Cardiac septum (tissue), 1 donor: Measurements from ENCODE around the gene DESI2. TPM values are rescaled to one million over a fixed set of nuclear protein-coding genes. Genes with fewer than 3 reads are reported as not detected.

Experiments
- DNase-seq: peaks from one replicate; pipeline ENCODE4 v3.0.0-alpha.2; 2020; ENCODE audit warnings: low spot score
- intact Hi-C: fragments of 100-400 bp; cut with DNase I; formaldehyde crosslinking; loops from one replicate; pipeline ENCODE4 v1.14.0; 2022
- long read RNA-seq: library from polyadenylated mRNA; unstranded; transcript quantifications from one replicate; pipeline ENCODE4 v2.0.0, GENCODE V29; 2021
- total RNA-seq: library from RNA; stranded (reverse); fragmentation: NEBNext Ultra II Directional; extraction: Animal tissue kit (Norgen Biotek cat#: 25700); gene quantifications from one replicate; pipeline ENCODE4 v1.2.1, GENCODE V29; 2021
- donor health status: DM: no; HTN: no; CAD: no.

The DESI2 gene
- total RNA-seq, result 23.0 TPM
- long read RNA-seq, full-length matches to known transcripts, result 21 of 57 reads
- long read RNA-seq, partial matches to known transcripts, result 16 of 57 reads
- long read RNA-seq, other reads (novel, unspliced or antisense), result 20 of 57 reads

- intact Hi-C loops, result loop anchor here (2.0 to 10.0 kb wide), 6 partner anchors 79 to 606 kb away; partner anchors contain the start of gene HNRNPU
- peak; percentile 99 for DNase-seq
Observed at GRCh38 chr1:244652623-244653438, at the start of gene DESI2. Gene DESI2, plus strand, starts transcription at chr1:244653126. Its CDS starts 188 bp downstream, at chr1:244653314.

- intact Hi-C loops, result loop anchor here (1.0 to 5.0 kb wide), 2 partner anchors 193 to 439 kb away; no protein-coding TSS in a partner anchor
- no peak for DNase-seq
Observed at GRCh38 chr1:244603498-244603897, 49.4 kb upstream of the DESI2 start.

DNA sequence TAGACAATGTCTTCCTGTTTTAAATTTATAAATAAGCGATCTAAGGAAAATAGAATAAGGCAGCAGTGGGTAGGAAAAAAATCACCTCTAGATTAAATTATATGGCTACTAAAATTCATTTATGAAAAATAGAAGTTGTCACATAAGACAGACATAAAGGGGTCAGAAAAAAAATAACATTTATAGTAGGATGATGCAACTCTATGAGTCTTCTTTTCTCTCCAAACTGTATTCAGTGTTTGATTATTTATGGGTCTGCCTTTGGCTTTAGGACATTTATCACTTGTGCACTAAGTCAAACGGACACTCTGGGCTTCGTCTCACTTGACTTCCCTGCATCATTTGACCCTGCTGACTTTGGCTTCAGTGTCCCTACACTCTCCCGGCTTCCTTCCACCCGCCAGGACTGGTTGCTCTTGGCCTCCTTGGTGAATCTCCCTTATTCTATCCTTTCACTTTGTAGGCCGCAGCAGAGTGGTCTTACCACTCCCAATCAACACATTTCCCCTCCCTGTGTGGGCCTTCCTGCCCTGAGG is 47.0 kb upstream of the DESI2 start:
- intact Hi-C loops, result no loop called here
- no peak for DNase-seq

DNA sequence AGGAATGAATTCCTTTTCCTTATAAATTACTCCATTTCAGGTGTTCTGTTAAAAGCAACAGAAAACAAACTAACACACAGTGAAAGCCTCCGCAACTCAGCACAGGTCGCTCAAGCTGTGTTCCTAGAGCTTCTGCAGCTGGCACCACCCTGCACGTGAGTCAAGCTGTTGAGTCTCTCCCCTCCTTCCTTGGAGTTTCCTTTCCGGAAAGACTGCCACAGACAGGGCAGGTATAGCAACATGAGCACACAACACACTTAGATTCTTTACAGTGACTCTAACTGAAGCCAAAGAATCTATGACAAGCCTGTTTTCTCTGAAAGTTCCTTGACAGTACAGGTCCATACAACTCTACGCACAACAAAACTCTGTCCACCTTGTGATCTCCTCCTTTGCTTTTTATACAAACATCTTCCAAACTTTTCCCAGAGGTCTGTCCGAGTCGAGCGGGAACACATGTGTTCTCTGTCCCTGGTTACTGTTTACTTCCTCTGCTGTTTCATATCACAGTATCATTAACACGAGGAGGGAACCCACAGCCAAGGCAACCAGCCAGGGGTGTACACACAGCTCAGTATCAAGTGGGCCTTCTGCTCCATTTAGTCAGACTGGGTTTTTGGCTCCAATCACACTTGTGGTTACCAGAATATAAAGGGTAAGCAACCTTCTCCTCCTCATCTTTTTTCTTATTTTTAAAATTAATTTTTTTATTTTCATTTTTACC is 38.7 kb upstream of the DESI2 start:
- intact Hi-C loops, result no loop called here
- DNase-seq, result no peak

DNA sequence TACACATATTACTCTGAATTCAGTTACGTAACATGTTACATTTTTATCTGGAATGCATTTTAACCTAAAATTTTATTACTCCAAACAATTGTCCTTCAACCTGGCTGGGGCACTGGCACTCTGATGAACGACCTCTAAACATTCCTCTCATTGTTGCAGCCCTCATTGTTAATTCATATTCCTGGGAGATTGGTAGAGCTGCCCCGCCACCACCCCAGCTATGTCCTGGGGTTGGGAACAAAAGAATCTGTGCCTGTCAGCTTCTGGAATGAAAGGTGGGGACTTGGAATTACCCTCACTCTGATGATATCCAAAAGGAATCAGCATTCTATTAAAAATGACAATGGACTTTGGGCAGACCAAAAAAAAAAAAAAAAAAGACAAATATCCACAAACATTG is 38.0 kb upstream of the DESI2 start:
- intact Hi-C loops, result no loop called here
- DNase-seq, result no peak

DNA sequence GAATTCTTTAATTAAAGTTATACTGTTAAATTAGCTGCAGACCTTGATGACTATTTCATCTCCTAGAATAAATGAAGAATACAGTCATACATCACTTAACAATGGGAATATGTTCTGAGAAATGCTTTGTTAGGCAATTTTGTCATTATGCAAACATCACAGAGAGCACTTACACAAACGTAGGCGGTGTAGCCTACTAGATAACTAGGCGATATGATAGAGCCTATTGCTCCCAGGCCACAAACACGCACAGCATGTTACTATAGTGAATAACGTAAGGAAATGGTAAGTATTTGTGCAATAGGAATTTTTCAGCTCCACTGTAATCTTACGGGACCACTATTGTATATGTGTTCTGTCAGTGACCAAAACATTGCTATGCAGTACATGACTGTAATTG is 37.6 kb upstream of the DESI2 start:
- DNase-seq, result no peak
- intact Hi-C loops, result no loop called here

- DNase-seq, result no peak
- intact Hi-C loops, result no loop called here
Observed at GRCh38 chr1:244626709-244627108, 26.2 kb upstream of the DESI2 start.

- DNase-seq, result no peak
Observed at GRCh38 chr1:244628789-244629188, 24.1 kb upstream of the DESI2 start.

GRCh38 chr1:244633140-244633539 is 19.8 kb upstream of the DESI2 start:
- no peak for DNase-seq

More at GRCh38 chr1:244628789-244629188, 24.1 kb upstream of the DESI2 start:
- intact Hi-C loops, result no loop called here

DNA sequence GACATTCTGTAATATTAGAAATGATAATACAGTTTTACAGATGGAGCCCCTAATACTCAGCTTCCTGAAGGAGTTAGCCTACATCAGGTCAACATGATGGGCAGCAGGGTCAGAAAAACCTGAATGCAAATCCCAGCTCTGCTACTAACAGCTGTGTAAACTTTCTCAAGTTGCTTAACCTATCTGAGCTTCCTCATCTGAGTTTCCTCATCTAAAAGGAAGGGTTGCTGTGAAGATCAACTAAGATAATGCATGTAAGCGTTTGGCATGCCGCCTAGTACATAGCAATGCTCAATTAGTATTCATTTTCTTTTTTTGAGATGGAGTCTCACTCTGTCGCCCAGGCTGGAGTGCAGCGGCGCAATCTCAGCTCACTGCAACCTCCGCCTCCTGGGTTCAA is 18.4 kb upstream of the DESI2 start:
- intact Hi-C loops, result no loop called here
- DNase-seq, result no peak

More at GRCh38 chr1:244633140-244633539, 19.8 kb upstream of the DESI2 start:
- intact Hi-C loops, result no loop called here

DNA sequence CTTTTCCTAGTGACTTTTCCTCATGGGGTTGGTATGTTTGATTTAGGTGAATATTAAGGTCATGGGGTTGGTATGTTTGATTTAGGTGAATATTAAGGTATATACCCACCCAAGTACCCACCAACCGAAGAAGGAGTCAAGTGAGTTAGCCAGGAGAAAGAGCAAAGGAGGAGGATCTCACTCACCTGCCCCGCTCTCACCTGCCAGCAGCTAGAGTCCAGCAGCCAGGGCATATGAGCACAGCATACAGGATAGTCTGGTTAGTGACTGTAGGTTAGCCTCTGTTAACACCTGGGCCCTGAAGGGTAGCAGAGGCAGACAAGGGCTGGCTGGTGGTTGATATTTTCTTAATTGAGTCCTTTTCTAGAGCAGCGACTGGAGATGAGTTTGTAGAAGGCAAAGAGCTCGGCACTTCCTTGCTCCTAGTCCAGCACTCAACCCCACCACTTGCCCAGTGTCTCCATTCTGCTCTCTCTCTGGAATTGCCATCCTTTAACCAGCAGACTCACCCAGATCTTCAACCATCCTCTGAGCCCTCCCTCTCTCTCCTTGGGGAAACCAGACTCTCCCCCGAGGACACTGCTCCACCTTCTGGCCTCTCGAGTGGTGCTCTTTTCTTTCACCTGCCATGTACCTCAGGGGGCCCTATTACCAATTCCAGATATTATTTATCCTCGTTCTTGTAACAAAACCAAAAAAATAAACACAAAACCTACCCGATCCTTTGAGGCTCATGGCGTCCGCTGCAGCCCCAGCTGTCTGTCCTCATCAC is 16.3 kb upstream of the DESI2 start:
- DNase-seq, result no peak
- intact Hi-C loops, result no loop called here

DNA sequence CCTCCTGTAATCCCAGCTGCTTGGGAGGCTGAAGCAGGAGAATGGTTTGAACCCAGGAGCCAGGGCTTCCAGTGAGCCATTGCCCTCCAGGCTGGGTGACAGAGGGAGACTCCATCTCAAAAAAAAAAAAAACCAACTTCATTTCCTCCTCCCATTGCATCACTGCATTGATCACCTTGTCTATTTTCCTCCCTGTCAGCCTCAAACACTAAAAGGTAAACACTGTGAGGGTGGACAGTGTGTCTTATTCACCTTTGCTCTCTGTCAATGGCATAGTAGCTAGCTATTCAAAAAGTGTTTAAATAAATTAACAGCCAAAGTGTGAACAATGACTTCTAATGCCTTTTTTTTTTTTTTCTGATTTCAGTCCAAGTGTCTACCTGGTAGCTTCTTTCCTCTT is 13.4 kb upstream of the DESI2 start:
- intact Hi-C loops, result no loop called here

GRCh38 chr1:244640917-244641316 is 12.0 kb upstream of the DESI2 start:
- intact Hi-C loops, result no loop called here

More for the DNA sequence above, 13.4 kb upstream of the DESI2 start:
- no peak for DNase-seq

DNA sequence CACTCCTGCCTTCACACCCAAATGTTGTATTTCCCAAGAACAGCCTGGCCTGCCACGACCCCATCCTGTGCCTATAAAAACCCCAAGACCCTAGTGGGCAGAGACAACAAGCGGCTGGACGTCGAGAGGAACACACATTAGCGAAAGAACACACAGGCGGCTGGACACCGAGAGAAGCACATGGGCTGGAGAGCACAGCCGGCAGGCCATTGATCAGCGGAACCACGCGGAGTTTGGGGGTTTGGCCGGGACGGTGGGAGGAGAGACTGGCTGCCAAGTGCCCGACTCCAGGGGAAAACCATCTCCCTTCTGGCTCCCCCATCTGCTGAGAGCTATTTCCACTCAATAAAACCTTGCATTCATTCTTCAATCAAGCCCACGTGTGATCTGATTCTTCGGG is 10.4 kb upstream of the DESI2 start:
- no peak for DNase-seq
- intact Hi-C loops, result no loop called here

More at GRCh38 chr1:244640917-244641316, 12.0 kb upstream of the DESI2 start:
- DNase-seq, result no peak

DNA sequence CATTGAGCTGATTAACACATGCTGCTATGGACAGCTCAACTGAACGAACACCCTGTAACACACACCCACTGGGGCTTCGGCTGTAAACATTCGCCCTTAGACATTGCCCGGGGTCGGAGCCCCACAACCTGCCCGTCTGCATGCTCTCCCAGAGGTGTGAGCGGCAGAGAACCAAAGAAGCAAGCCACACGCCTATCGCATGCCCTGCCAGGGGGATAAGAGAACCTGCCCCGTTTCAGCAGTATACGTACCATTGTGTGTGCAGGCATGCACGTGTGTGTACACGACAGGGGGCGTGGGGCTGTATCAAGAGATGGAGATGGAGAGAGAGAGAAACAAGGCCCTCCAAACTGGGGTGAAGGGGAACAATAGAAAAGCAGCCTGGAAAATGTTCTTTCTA is 9.9 kb upstream of the DESI2 start:
- intact Hi-C loops, result no loop called here
- no peak for DNase-seq

GRCh38 chr1:244645414-244645813 is 7.5 kb upstream of the DESI2 start:
- no peak for DNase-seq
- intact Hi-C loops, result no loop called here

DNA sequence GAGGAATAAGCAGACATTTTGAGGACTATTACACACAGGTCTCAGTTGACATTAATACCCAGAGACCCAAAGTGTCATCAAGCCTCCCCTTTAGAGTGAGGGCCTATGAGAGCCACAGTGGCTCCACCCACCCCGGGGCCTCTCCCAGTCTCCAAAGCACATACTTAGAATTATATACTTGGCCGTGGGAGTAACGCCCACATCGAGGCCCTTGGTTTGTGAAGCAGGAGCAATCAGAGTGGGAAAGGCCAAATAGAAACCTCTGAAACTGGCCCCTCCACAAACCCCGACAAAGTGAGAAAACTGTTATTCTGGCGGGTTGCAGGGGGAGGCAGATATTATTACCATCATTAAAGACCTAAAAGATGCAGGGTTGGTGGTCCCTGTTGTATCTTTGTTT is 7.0 kb upstream of the DESI2 start:
- intact Hi-C loops, result no loop called here
- no peak for DNase-seq

GRCh38 chr1:244647819-244648218 is 5.1 kb upstream of the DESI2 start:
- intact Hi-C loops, result no loop called here
- no peak for DNase-seq

- DNase-seq, result no peak
- intact Hi-C loops, result loop anchor here (2.0 to 10.0 kb wide), 6 partner anchors 80 to 605 kb away; partner anchors contain the start of gene HNRNPU
Observed at GRCh38 chr1:244651956-244652622, 837 bp upstream of the DESI2 start.
